MV-4-11 (cell line): ENCODE results near the gene MBNL2.

Source experiments
- DNase-seq: peaks from one replicate; lab custom pipeline; 2025; lab: John Stamatoyannopoulos, UW

Gene MBNL2

GRCh38 chr13:97253581-97254293 is 31.6 kb downstream of the MBNL2 start:
- no peak for DNase-seq

DNA sequence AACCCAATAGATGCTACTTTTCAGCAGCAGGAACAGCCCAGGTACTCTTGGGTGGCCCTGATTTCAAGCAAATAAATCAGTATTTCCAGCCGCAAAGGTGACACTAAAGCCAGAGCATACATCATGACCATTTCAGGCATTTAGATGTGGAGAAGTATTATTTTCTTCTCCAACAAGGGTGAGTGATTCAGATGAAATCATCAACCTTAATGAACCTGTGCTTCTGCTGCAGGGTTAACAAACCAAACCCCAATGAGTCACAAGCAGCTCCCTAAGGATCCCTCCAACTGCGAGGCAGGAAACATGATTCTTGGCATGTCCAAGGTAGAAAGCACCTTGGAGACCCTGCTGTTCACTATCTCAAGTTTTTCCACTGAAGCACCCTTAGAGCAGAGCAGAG is 32.7 kb downstream of the MBNL2 start:
- no peak for DNase-seq

DNA sequence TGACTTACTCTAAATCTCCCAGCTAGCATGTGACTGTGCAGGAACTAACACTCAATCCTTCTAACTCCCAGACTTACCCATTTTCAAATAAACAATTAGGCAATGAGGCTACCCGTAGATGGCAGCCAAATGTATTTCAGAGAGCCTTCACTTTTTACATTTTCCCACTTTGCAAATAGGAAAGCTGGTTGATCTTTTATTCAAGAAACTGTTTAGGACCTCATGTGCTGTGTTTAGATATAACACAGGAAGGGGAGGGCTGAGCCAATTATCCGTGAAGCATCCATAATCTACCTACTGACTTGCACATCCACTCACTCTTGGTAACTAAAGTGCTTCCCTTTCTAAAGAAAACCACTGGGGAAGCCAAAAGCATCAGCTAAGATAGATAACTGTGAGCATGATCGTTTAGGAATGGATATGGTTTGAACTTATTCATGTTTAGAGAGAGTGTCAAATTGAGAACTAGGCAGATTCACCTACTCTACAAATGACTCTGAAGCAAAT is 33.4 kb downstream of the MBNL2 start:
- no peak for DNase-seq

DNA sequence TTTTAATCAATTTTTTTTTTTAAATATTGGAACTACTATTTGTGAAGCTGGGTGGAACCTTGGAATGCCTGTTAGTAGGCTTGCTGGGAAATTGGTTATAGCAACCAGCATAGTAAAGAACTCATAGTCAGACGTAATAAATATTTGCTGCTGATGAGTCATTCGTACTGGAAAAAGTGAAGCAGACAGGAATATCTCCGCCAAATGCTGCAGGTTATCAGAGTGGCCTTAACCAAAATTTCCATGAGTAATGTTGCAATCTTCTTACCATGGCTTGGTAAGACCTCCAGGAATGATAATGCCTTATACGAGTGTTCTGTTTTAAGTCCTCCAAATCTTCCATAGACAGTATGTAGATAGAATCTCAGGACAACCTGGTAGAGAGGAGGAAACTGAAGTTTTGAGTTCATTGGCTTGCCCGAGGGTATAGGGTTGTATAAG is 34.2 kb downstream of the MBNL2 start:
- no peak for DNase-seq

DNA sequence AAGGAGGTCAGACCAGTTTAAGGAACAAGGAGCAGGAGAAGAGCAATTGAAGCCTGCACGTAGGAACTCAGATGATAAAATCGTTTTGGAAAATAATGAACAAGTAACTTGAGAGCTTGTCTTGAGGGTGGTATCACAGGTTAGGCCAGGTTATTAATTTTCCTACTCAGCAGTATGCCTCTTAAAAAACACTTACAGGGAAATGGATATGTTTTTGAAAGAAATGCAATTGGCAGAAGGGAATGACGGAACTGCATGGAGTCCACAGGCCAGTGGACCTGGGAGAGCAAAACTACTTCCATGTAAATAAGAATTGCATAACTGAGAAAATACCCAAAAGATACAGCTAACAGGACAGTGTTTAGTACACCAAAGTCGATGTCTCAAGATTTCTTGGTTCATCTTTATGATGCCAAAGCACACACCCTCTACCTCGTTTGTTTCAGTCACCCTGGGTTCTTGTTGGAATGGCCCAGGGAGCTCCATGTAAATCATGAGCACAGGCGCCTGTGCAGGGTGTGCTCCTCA is 35.2 kb downstream of the MBNL2 start:
- no peak for DNase-seq

- peak; percentile 27 for DNase-seq
These were observed 36.0 kb downstream of the MBNL2 start for GRCh38 chr13:97257800-97258799.

DNA sequence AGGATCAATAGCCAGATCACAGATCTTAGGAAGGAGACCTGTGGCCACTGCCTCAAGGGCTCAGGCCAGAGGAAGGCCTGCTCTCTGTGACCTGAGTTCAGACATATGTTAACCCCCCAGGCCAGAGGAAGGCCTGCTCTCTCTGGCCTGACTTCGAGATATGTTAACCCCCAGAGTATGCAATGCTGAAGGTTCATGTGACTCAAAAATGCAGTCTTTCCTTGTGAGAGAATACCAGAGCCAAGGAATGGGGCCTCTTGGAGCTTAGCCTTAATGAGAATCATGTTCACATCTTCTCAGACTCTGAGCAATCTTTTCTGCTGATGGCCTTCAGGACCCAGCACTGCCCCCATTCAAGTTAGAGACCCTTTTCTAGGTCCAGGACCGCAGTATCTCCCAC is 36.7 kb downstream of the MBNL2 start:
- no peak for DNase-seq

- no peak for DNase-seq
These were observed 37.3 kb downstream of the MBNL2 start for GRCh38 chr13:97259410-97259797.

- DNase-seq: no peak
These were observed 37.9 kb downstream of the MBNL2 start for GRCh38 chr13:97259798-97260714.

- no peak for DNase-seq
These were observed 39.3 kb downstream of the MBNL2 start for GRCh38 chr13:97261254-97262005.

DNA sequence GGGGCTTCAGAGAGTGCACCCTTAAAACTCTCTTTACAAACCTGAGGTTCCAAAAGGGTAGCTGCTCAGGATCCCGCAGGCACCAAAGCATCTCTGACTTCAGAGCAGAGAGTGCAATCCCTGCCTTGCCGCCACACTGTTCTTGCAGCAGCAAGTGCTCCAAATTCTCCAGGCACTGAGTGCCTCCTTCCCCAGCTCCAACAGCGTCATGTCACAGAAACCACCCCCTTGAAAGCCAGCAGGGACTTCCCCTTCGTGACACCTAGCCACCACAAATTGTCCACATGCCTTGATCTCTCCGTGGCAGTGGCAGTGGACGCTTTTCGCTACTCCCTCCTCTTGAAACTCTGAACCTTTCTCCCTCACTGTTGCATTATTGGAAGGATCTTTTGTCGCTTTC is 39.9 kb downstream of the MBNL2 start:
- DNase-seq: no peak

DNA sequence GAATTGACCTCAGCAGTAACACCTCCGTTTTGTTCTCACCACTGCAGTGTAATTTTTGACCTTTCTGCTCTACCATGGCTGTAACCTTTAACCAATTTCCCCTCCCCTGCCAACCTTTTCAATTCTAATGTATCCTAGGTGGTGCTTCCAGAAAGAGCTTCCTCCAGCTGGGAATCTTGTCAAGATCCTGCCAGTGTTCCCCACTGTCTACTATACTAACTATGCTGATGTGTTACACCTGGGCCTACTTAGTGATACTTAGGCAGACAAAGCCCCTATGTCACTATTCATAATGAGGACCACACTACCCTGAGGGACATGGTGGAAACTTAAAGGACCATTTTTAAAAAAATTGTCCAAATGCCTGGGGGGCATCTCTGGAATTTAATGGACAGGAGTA is 41.0 kb downstream of the MBNL2 start:
- DNase-seq: no peak

DNA sequence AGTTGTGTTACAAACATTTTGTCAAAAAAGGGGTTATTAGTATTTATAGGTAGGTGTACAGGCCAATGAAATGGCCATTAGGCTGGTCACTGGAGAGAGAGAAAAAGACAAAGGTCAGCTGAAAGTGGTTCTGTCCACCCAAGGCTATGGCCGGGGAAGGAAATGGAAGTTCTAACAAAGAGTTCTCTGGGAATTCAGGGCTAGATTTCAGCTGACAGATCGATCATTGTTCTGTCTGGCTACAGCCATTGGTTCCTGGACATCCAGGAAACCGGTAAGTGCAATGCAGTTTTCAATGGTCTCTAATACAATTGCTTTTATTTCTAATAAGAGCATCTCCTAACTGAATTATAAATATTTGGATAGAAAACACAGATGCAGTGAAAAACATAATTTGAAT is 42.5 kb downstream of the MBNL2 start:
- DNase-seq: no peak

- no peak for DNase-seq
These were observed 44.2 kb downstream of the MBNL2 start for GRCh38 chr13:97266332-97266731.

GRCh38 chr13:97266772-97267417 is 44.8 kb downstream of the MBNL2 start:
- DNase-seq: no peak

GRCh38 chr13:97267418-97268059 is 45.4 kb downstream of the MBNL2 start:
- no peak for DNase-seq

- no peak for DNase-seq
These were observed 46.6 kb downstream of the MBNL2 start for GRCh38 chr13:97268772-97269171.

GRCh38 chr13:97269603-97270002 is 47.5 kb downstream of the MBNL2 start:
- DNase-seq: no peak

DNA sequence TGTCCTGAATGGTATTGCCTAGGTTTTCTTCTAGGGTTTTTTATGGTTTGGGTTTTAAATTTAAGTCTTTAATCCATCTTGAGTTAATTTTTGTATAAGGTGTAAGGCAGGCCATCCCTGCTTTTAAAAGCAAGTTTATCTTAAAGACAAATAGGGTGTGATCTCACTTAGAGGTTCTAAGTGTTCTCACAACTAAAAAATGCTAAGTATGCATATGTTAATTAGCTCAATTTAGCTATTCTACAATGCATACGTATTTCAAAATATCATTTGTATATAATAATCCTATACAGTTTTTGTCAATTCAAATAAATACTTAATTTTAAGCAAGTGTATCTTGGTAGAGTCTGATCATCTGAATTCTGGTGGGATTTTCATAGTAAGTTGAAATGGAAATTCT is 50.4 kb downstream of the MBNL2 start:
- no peak for DNase-seq

DNA sequence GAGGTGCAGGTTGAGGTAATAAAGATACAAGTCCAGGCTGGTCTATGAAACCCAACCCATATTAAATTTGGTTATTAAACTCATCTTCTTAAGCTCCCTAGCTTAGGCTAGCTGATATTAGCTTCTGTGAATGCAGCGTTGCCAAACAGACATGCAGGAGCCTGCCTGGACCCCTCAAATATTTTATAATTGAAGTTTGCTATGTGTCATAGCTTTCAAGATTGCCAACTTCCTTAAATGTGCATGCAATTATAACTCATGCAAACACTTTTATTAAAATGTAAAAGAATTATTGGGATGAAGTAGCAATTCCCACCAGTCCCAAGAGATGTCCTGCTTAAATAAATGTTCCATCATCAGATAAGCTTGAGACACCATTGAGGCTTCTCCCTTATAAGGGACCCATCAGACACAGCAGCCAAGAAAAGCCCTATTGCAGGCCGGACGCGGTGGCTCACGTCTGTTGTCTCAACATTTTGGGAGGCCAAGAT is 51.3 kb downstream of the MBNL2 start:
- no peak for DNase-seq
